Ovary (tissue), 3 donors: ENCODE measurements around the gene ADAMTS17.

Experiments
- EP300 ChIP-seq: sonication (generic); formaldehyde crosslinking; IDR thresholded peaks from one replicate; pipeline ENCODE4 v1.6.1; 2017; ENCODE audit warnings: antibody characterized with exemption
- TF ChIP-seq, protein P1 (sequence below), 3 donors: fragments of 450-650 bp in 2 of 3; fragments of 200-600 bp in 1 of 3; IDR thresholded peaks; one replicate each; pipeline versions ENCODE4 v1.5.1 to v1.8.0; 2016 to 2022; ENCODE audit warnings: antibody characterized with exemption in 3 of 3, mild to moderate bottlenecking in 1 of 3
- donor health status: DM: no; HTN: no; CAD: no.

DNA sequence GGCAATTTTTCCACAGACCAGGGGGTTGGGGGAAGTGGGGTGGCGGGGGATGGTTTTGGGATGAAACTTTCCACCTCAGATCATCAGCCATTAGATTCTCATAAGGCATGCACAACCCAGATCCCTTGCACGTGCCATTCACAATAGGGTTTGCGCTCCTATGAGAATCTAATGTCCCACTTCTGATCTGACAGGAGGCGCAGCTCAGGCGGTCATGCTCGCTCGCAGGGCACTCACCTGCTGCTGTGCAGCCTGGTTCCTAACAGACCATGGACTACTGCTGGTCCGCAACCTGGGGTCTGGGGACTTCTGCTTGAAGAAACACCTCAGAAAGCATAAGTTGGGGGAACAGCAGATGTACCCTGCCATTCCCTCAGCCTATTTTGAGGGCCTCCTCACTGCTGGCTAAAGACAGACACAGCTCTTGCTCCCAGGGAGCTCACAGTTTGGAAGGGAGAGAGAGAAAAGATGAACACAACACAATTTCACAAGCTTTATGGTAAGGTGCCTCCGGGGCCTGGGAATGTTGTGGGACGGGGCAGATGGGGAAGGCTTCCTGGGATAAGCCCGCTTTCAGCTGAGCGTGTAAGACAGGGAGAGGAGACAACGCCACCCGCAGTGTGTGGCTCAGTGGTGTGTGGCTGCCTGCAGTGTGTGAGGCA is 285.2 kb downstream of the ADAMTS17 start:
- TF ChIP-seq EP300: no peak
- TF ChIP-seq, protein P1, sequence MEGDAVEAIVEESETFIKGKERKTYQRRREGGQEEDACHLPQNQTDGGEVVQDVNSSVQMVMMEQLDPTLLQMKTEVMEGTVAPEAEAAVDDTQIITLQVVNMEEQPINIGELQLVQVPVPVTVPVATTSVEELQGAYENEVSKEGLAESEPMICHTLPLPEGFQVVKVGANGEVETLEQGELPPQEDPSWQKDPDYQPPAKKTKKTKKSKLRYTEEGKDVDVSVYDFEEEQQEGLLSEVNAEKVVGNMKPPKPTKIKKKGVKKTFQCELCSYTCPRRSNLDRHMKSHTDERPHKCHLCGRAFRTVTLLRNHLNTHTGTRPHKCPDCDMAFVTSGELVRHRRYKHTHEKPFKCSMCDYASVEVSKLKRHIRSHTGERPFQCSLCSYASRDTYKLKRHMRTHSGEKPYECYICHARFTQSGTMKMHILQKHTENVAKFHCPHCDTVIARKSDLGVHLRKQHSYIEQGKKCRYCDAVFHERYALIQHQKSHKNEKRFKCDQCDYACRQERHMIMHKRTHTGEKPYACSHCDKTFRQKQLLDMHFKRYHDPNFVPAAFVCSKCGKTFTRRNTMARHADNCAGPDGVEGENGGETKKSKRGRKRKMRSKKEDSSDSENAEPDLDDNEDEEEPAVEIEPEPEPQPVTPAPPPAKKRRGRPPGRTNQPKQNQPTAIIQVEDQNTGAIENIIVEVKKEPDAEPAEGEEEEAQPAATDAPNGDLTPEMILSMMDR (IDR thresholded peaks at IDR 0.05): no peak
